Neural progenitor cell (in vitro differentiated cells): ENCODE data around the gene ORC1. TPM values are rescaled to one million over a fixed set of nuclear protein-coding genes. Genes with fewer than 3 reads are reported as not detected.

Experiments used
- DNase-seq: peaks from one replicate; pipeline ENCODE4 v3.0.0-alpha.2; 2016; ENCODE audit warnings: low spot score
- H2AFZ ChIP-seq: fragments of 200-600 bp; sonication (generic); replicated peaks from 2 replicates; pipeline ENCODE4 v1.6.1; 2016; ENCODE audit warnings: antibody characterized with exemption
- H3F3A ChIP-seq: fragments of 200-600 bp; sonication (generic); 2 replicates; pipeline ENCODE4 v1.6.1; 2016; ENCODE audit warnings: antibody characterized with exemption, low read depth
- H3K27ac ChIP-seq: fragments of 200-600 bp; sonication (generic); 2 replicates; pipeline ENCODE4 v1.5.1; 2016; ENCODE audit warnings: mild to moderate bottlenecking
- H3K27me3 ChIP-seq: fragments of 200-600 bp; sonication (generic); 2 replicates; pipeline ENCODE4 v1.6.1; 2016; ENCODE audit warnings: mild to moderate bottlenecking, moderate library complexity
- H3K36me3 ChIP-seq: fragments of 200-600 bp; sonication (generic); 2 replicates; pipeline ENCODE4 v1.5.1; 2016
- H3K4me1 ChIP-seq: fragments of 200-600 bp; sonication (generic); 2 replicates; pipeline ENCODE4 v1.6.1; 2016; ENCODE audit warnings: mixed run types
- H3K4me2 ChIP-seq: fragments of 200-600 bp; sonication (generic); 2 replicates; pipeline ENCODE4 v1.6.1; 2016
- H3K4me3 ChIP-seq: fragments of 200-600 bp; sonication (generic); 2 replicates; pipeline ENCODE4 v1.5.1; 2016
- H3K79me2 ChIP-seq: fragments of 200-600 bp; sonication (generic); 2 replicates; pipeline ENCODE4 v1.6.1; 2016; ENCODE audit warnings: low read depth
- H3K9ac ChIP-seq: fragments of 200-600 bp; sonication (generic); 2 replicates; pipeline ENCODE4 v1.6.1; 2016
- H3K9me3 ChIP-seq: fragments of 200-600 bp; sonication (generic); 2 replicates; pipeline ENCODE4 v1.5.1; 2016; ENCODE audit warnings: low read depth
- H4K20me1 ChIP-seq: fragments of 200-600 bp; sonication (generic); 2 replicates; pipeline ENCODE4 v1.6.1; 2016; ENCODE audit warnings: low read depth
- H3K27ac Mint-ChIP-seq: 3 replicates; pipeline ENCODE4 v1.8.0; 2021; ENCODE audit warnings: mixed read lengths
- H3K27me3 Mint-ChIP-seq: 2 replicates; pipeline ENCODE4 v1.8.0; 2022; ENCODE audit warnings: low read depth, mild to moderate bottlenecking, inconsistent platforms, moderate library complexity, mixed read lengths; ENCODE audit not compliant: insufficient read depth
- H3K36me3 Mint-ChIP-seq: 3 replicates; pipeline ENCODE4 v1.8.0; 2021; ENCODE audit warnings: mixed read lengths
- H3K4me1 Mint-ChIP-seq: 3 replicates; pipeline ENCODE4 v1.8.0; 2021; ENCODE audit warnings: mixed read lengths
- H3K4me3 Mint-ChIP-seq: 3 replicates; pipeline ENCODE4 v1.8.0; 2021; ENCODE audit warnings: mild to moderate bottlenecking, moderate library complexity, mixed read lengths
- H3K9me3 Mint-ChIP-seq: 3 replicates; pipeline ENCODE4 v1.8.0; 2020; ENCODE audit warnings: mixed read lengths
- CTCF ChIP-seq: fragments of 200-600 bp; sonication (generic); IDR thresholded peaks from 2 replicates; pipeline ENCODE4 v1.5.1; 2017; ENCODE audit warnings: antibody characterized with exemption, mild to moderate bottlenecking
- EZH2 ChIP-seq: fragments of 200-600 bp; sonication (generic); IDR thresholded peaks from 2 replicates; pipeline ENCODE4 v1.6.1; 2017; ENCODE audit warnings: antibody characterized with exemption, mild to moderate bottlenecking, moderate library complexity
- EZH2phosphoT487 ChIP-seq: fragments of 200-600 bp; sonication (generic); IDR thresholded peaks from 2 replicates; pipeline ENCODE4 v1.6.1; 2017; ENCODE audit warnings: antibody characterized with exemption
- total RNA-seq: library from RNA; depleted of rRNA; stranded (reverse); fragments of >200 nt; gene quantifications from 2 replicates; pipeline ENCODE4 v1.2.3, GENCODE V29; 2015; ENCODE audit warnings: low replicate concordance

The ORC1 gene
- total RNA-seq, 1 donor from 2014 or later: 42.4 TPM

DNA sequence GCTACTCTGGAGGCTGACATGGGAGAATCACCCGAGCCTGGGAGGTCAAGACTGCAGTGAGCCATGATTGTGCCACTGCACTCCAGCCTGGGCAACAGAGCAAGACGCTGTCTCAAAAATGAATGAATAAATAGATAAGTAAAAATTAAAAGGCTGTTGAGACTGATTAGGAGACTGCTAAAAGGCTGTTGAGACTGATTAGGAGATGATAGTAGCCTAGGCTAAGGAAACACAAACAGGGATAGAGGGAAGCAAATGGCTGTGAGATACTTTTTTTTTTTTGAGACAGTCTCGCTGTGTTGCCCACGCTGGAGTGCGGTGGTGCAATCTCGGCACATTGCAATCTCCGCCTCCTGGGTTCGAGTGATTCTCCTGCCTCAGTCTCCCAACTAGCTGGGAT, 28.6 kb upstream of the ORC1 start:
- H4K20me1 ChIP-seq: no peaks in the 10 kb centered on the region
- DNase-seq: no peak
- no peaks in the 10 kb centered on the region for H3K9me3 ChIP-seq
- no peaks in the 10 kb centered on the region for H3F3A ChIP-seq
- no peak overlapping the region for H3K4me3 ChIP-seq
- Mint-ChIP-seq H3K4me3 (no peak overlapping the region), H3K36me3 (peaks cover 25% of the 10 kb centered on the region), H3K4me1 (no peaks in the 10 kb centered on the region), H3K27me3 (no peaks in the 10 kb centered on the region), H3K9me3 (no peaks in the 10 kb centered on the region), H3K27ac (no peak overlapping the region)
- no peaks in the 10 kb centered on the region for H3K79me2 ChIP-seq
- H3K4me1 ChIP-seq: no peaks in the 10 kb centered on the region
- H3K27ac ChIP-seq: no peak overlapping the region
- no peaks in the 10 kb centered on the region for H3K27me3 ChIP-seq
- no peak overlapping the region for H3K9ac ChIP-seq
- H3K4me2 ChIP-seq: no peak overlapping the region
- H2AFZ ChIP-seq: no peak overlapping the region
- H3K36me3 ChIP-seq: peaks cover 23% of the 10 kb centered on the region
- TF ChIP-seq EZH2phosphoT487: no peak
- no peak for TF ChIP-seq CTCF
- TF ChIP-seq EZH2: no peak

DNA sequence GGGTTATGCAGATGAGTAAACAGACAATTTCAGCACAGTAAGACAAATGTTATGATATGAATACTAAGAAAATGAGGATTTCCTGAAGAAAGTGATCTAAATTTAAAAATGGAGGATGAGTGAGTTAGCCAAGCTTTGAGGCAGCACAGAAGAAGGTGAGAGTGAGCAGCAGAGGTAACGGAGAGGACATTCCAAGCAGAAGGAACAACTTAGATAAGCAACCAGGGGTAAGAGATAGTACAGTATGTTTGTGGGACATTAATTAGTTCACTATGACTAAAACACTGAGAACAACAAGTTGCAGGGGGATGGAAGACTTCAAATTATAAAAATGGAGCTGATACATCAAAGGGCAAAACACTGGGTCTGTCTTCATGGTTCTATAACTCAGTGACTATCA, 22.9 kb upstream of the ORC1 start:
- H3K27ac ChIP-seq: peak overlapping the region; percentile 71
- no peak overlapping the region for H3K4me3 ChIP-seq
- DNase-seq: no peak
- peaks cover 15% of the 10 kb centered on the region for H3K36me3 ChIP-seq
- no peak for TF ChIP-seq CTCF
- no peak for TF ChIP-seq EZH2phosphoT487
- no peak for TF ChIP-seq EZH2
- no peak overlapping the region for H3K4me3 Mint-ChIP-seq
- H3K27ac Mint-ChIP-seq: no peak overlapping the region
- H3F3A ChIP-seq: peaks cover 20% of the 10 kb centered on the region
- H3K9me3 ChIP-seq: no peaks in the 10 kb centered on the region
- H3K36me3 Mint-ChIP-seq: peaks cover 24% of the 10 kb centered on the region
- H4K20me1 ChIP-seq: no peaks in the 10 kb centered on the region
- no peak overlapping the region for H3K9ac ChIP-seq
- H3K4me1 Mint-ChIP-seq: peaks cover 5% of the 10 kb centered on the region
- H3K4me2 ChIP-seq: no peak overlapping the region
- no peak overlapping the region for H2AFZ ChIP-seq
- H3K27me3 ChIP-seq: no peaks in the 10 kb centered on the region
- no peaks in the 10 kb centered on the region for H3K27me3 Mint-ChIP-seq
- no peaks in the 10 kb centered on the region for H3K79me2 ChIP-seq
- H3K4me1 ChIP-seq: peaks cover 11% of the 10 kb centered on the region
- H3K9me3 Mint-ChIP-seq: no peaks in the 10 kb centered on the region

- no peak overlapping the region for H3K4me2 ChIP-seq
- peaks cover 22% of the 10 kb centered on the region for H3K36me3 ChIP-seq
- H3K4me1 ChIP-seq: peaks cover 11% of the 10 kb centered on the region
- H3K79me2 ChIP-seq: no peaks in the 10 kb centered on the region
- H3K4me3 ChIP-seq: no peak overlapping the region
- no peaks in the 10 kb centered on the region for H4K20me1 ChIP-seq
- no peak overlapping the region for H3K4me3 Mint-ChIP-seq
- no peak overlapping the region for H3K9ac ChIP-seq
- TF ChIP-seq CTCF (no peak), EZH2 (no peak), EZH2phosphoT487 (no peak)
- H3F3A ChIP-seq: peaks cover 20% of the 10 kb centered on the region
- no peaks in the 10 kb centered on the region for H3K9me3 ChIP-seq
- H3K27me3 Mint-ChIP-seq: no peaks in the 10 kb centered on the region
- no peak overlapping the region for H3K27ac Mint-ChIP-seq
- peak overlapping the region; percentile 71 for H3K27ac ChIP-seq
- H3K27me3 ChIP-seq: no peaks in the 10 kb centered on the region
- H3K36me3 Mint-ChIP-seq: peaks cover 22% of the 10 kb centered on the region
- H3K4me1 Mint-ChIP-seq: peaks cover 5% of the 10 kb centered on the region
- no peaks in the 10 kb centered on the region for H3K9me3 Mint-ChIP-seq
- H2AFZ ChIP-seq: no peak overlapping the region
- no peak for DNase-seq
Measured at GRCh38 chr1:52426371-52426770, 22.1 kb upstream of the ORC1 start.
